Non-pigmented ciliary epithelial cell (primary cell): ENCODE measurements around the gene PSMA7.

ENCODE experiments used
- DNase-seq: peaks from one replicate; pipeline ENCODE4 v3.0.0-alpha.2; 2010; ENCODE audit warnings: low read depth

The PSMA7 gene

DNA sequence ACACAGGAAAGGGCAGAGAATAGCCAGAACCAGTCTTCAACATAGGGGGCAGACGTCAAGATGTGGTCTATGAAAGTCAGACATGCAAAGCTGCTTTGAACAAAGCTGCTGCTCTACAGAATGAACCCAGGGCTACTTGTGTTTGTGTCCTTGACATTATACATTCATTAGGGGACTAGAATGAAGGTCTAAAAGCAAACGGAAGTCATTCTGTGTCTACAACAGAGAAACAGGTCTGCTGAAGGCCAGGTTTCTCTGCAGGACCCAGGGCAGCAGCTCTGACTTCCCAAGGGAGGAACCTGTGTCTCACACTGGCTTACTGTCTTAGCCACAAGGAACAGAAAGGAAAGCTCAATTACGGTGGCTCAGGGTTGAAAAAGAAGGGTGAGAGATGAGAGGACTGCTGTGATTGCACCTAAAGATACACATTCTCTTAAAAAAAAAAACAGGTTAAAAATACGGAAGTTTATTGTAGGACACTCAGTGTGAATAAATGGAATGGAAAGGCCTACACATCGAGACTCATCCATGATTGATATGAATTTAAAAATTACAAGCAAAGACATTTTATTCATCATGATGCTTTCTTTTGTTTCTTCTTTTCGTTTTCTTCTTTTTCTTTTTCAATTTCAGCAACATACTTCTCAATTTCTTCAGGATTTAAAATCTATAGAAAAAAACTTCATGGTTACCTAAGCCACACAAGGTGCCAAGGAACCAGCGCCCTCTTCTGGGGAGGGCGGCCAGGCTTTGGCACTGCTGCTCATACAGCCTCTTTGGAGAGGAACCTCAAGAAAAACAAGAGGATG is 6.7 kb downstream of the PSMA7 start:
- no peak for DNase-seq

DNA sequence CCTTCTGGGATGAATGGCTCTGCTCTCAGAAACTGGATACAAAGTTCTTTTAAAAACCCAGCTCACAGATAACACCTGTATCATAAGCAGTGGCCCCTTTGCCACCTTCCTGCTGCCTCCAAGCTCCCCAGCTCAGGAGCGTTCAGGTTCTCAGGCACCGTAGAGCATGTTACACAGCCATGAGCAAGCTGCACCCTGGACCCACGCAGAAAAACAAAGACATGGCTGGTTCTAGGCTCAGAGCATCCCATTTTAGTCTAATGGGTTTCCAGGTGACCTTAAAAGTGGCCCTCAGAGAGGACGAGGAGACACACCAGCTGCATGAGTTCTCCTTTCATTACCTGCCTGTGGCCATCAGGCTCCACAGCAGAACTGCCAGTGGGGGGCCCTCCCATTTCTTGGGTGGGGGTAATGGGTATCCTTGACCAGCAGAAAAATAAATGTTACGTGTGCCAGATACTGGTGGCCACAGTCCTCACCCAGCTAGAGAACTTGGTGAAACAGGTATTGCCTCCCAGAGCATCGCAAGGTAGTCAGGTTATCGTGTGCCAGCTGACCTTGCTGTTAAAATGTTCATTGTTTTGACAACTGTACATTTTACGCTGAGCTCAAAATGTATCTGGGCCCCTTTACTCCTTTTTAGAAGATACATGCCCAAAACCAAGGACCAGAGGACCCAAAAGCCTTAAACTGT is 7.5 kb downstream of the PSMA7 start:
- DNase-seq = no peak

DNA sequence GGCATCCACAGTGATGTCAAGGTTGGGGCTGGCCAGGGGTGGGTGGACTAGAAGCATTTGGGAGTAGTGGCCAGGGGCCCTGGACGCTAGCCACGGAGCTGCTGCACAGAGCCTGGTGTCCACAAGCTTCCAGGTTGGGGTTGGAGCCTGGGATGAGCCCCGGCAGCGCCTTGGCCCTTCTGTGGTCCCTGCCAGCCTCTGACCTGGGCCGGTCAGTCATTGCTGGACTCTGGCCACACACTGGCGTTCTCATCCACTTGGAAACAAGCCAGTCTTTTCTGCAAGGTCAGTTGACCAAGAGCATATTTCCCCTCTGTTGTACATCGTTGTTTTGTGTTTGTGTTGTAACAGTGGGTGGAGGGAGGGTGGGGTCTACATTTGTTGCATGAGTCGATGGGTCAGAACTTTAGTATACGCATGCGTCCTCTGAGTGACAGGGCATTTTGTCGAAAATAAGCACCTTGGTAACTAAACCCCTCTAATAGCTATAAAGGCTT is 8.4 kb downstream of the PSMA7 start:
- no peak for DNase-seq

DNA sequence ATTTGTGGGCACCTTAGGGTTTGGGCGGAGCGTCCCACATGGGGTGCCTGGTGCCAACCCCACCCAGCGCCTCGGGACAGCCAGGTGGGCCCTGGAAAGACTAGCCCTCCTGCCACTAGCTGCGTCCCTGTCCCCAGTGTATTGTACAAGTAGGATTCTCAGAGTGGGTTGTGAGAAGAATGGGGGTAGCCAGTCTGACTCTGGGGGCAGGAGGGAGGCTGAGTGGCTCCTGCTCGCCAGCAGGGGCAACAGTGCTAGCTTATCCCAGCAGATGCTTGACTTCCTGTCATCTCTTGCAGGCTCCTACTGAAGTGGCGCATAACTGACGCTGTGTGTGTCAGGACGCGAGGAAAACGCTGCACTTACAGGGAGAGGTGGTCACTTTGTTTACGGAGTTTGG is 9.3 kb downstream of the PSMA7 start:
- no peak for DNase-seq

DNA sequence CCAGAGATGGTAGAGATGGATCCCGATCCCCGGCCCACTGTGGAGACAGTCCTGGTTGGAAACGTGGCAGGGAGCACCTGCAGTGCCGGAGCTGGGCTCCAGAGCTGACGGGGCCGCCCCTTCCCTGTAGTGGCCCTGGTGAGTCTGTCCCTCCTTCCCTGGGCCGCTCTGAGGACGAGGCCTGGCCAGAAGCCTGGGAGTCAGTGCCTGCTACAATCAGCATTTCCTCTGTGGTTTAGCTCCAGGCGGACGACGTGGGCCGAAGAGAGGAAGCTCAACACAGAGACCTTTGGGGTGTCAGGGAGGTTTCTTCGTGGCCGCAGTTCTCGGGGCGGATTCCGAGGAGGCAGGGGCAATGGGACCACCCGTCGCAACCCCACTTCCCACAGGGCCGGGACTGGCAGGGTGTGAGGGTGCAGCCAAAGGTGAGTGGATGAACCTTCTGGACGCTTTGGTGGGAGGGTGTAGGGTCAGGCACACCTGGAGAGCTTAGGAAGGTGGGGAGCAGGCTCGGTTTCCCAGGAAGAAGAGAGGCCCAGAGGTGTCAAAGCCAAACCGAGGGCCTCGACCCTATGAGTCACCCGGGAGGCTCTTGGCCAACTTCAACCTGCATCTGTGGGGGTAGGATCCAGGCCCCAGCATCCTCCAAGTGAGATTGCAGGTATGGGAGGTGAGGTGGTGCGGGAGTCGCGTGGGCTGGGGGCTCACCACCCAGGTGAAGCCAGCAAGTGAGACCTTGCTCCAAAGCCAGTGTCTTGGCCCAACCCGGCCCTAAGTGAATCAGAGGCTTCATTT is 9.9 kb downstream of the PSMA7 start:
- DNase-seq = no peak

DNA sequence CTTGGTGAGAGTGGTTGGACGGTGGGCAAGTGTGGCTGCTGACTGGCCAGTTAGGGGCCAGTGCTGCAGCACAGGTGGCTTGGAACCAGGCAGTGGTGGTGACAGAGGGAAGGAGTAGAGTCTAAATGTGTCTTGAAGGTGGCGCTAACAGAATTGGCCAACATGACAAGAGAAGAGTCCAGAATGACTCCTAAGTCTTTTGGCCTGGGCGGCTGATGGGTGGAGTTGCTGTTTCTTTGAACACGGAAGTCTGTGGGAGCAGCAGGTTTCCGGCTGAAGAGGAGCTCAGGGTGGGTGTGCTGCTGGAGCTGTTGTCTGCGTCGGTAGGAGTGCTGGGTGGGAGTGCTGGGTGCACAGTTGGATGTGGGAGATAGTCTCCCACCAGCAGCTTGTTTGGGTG is 10.8 kb downstream of the PSMA7 start:
- DNase-seq = no peak

DNA sequence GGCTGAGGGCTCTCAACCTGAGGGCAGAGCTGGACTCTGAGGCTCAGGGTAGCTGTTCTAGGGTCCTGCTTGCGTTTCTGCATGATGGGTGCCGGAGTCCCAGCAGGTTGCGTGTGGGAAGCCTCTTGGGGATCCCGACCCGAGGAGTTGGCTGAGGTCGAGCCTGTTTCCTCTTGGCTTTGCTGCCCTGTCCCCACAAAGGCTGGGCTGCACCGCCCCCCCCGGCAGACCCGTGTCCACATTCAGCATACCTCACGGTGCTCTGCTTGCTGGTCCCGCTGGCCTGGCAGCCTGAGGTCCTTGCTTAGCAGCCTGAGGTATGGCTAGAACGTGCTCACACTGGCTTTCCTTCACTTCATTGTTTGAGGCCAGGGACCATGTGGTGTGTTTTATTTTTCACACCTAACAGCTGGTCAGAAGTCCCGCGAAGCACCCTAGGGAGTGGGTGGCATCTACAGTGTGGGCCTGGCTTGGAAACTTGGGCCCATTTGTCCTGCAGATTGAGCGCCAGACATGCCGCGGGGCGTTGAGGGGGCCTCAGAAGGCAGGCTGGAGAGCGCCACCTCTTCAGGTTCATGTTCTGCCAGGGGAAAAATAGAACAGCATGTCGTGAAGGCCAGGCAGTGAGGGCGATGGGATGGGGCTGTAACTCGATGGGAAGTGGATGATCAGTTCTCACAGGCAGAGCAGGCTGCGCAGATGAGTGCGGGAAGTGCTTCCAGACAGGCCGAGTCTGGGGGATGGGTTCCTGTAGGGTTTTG is 11.5 kb downstream of the PSMA7 start:
- DNase-seq = no peak

DNA sequence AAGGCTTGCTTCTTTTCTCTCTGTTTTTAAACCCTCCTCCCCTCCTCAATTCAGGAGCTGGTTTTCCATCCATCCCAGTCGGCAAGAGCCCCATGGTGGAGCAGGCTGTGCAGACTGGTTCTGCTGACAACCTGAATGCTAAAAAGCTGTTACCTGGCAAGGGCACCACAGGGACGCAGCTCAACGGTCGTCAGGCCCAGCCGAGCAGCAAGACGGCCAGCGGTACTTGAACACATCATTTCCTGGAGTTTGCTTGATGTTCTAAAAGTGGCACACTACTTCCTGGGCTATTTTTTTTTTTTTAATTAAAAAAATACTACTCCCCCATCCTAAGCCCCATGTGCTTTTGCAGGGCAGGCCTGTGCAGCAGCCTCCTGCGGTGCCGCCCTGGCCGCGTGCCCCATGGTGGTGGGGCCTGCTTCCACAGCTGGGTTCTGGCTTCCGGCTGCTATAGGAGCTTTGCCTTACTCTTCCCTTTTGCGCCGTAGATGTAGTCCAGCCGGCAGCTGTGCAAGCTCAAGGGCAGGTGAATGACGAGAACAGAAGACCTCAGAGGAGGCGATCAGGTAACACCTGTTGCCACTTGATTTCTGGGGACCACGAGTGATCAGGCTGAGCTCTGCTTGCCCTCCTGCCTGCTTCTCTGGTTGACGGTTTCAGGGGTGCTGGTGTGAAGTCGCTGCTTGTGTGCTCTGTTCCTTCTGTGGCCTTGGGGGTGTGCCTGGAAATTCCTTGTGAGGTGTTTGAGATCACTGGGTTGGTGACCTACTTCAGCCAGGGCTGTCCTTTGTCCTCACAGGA is 13.3 kb downstream of the PSMA7 start:
- DNase-seq = no peak

DNA sequence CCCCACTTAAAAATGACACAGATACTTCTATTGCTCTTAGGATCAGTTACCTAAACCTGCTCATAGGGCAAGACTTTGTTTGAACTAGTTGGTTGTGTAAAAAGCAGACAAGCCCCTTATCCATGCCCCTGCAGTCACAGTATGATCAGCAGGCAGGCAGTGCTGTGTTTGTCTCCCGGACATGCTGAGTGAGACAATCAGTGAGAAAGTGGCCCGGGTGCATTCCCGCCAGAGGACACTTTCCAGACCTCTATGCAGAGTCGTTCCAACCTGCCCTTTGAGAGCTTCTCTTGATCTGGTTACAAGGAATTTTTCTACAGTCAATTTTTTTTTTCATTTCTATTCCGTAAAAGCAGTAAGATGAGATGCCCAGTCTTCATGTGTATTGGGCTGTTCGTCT is 14.7 kb downstream of the PSMA7 start:
- no peak for DNase-seq

DNA sequence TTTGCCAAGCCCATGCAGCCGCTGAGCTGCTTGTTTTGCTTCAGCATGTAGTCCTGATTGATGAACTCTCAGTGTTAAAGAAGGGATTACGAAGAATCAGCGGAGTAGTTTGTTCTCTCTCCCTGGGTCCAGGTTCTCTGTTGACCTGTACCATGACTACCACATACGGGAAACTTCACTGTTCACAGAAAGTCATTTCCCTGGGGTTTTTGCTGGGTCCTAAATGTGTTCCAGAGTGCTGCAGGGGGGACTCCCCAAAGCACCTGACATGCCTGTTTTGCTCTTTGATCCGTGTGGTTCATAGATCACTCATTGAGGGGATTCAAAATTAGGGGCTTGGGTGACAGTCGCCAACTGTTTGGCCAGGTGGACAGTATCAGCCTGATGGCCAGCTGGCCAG is 15.4 kb downstream of the PSMA7 start:
- no peak for DNase-seq

DNA sequence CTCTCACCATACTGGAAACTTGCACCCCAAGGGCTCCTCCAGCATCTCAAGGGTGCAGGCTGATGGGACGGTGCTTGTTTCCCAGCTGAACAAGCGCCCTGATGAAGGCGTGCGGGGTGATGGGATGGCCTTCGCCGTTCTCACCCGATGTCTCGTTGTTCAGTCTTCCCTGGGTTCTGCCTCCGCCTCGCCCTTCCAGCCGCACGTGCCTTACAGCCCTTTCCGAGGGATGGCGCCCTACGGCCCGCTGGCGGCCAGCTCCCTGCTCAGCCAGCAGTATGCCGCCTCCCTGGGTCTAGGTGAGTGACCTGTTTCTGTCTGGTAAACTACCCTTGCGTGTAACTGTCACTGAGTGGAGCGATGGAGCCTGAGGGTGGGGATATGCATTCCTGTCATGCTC is 17.1 kb downstream of the PSMA7 start:
- no peak for DNase-seq

DNA sequence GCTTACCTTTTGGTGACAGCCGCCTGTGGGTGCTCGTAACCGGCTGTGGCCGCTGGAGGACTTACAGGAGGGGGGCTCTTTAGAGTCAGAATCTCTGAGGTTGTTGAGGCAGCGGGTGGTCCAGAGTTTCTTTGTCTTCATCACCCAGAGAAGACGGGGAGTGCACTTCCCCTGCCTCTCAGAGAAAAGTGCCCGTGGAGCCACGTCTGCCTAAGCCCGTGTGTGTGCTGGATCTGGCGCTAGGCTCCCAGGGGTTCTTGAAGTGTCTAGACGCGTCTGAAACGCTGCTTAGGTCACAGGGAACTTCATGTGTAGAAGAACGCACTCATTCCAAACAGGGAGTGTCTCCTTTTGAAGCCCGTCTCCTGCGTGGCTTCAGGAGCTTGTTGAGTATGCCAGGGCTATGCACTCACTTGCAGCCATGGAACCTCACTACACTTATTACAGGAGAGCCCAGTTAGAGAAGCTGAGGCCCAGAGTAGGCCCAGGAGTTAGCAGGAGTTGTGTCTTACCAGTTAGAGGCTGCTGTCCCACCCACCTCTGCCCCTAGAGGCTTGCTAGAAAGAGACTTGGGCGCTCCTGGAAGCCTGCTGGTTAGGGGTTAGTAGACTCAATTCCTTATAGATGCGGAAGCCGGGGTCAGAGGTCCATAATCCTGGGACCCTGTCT is 19.6 kb downstream of the PSMA7 start:
- no peak for DNase-seq

DNA sequence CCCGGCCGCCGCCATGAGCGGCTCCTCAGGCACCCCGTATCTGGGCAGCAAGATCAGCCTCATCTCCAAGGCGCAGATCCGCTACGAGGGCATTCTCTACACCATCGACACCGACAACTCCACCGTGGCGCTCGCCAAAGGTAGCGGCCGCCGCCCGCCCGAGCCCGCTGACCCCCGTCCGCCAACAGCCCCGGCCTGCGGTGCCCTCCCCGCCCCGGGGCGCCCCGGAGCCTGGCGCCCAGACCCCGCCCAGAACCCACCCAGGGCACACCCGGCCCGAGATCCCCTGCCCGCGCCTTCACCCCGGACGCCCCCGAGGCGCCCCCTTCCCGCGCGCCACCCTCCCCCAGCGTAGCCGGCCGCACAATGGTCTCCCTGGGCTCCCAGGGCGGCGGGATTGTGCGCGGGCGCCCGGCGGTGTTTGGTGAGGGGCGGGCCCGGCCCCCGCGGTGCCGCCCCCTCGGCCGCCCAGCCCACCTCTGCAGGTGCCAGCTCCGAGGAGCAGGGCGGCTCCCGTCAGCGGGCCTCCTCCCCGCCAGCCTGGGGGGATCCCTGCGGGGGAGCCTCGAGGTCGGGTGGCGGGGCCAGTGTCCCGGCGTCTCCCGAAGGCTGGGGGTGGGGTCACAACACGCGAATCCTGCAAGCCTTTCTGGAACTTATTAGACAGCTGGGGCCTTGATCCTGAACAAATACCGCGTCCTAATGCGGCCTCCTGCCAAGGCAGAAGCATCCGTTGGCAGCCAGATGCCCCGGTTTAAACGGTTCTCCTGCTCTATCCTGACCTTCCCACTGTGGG is 20.3 kb downstream of the PSMA7 start:
- no peak for DNase-seq

DNA sequence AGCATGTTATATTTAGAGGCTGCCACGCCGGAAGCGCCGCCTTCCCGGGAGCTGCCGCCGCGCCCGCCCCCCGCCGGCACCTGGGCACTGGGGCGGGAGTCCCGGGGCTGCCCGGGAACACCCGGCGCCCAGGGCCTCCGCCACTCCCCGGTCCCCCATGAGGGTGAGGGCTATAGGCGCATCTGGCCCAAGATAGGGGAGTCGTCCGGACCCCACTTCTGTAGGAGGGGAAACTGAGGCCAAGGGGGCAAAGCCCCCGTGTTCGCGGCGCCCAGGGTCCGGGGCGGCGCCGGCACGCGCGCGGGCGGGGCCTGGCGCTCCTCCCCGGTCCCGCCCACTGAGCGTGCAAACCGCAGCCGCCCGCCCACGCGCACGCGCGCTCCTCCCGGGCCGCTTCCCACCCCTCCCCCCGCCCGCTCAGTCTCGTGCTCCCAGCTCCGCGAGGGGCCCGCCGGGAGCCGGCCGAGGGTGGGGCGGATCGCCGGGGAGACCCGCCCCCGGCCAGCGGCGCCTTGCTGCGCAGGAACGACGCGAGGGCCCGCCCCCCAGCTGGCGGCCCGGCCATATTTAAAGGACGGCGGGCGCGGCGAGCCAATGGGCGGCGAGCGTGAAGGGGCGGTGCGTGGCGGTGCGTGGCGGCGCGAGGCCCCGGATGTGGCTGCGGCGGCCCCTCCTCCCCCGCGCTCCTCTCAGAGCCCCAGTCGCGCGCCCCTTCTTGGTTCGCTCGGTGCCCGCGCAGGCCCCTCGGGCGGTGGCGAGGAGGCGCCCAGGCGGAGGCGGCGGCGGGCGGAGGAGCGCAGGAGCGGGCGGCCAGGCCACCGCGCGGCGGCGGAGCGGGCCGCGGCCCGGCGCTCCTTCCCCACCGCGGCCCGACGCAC is 21.2 kb downstream of the PSMA7 start, which contains the start of gene LSM14B:
Gene LSM14B, plus strand, starts transcription at position 700 of the 878 bp plus-strand sequence. CDS start 192 bp downstream, outside the sequence.
- DNase-seq = peak; percentile 60

DNA sequence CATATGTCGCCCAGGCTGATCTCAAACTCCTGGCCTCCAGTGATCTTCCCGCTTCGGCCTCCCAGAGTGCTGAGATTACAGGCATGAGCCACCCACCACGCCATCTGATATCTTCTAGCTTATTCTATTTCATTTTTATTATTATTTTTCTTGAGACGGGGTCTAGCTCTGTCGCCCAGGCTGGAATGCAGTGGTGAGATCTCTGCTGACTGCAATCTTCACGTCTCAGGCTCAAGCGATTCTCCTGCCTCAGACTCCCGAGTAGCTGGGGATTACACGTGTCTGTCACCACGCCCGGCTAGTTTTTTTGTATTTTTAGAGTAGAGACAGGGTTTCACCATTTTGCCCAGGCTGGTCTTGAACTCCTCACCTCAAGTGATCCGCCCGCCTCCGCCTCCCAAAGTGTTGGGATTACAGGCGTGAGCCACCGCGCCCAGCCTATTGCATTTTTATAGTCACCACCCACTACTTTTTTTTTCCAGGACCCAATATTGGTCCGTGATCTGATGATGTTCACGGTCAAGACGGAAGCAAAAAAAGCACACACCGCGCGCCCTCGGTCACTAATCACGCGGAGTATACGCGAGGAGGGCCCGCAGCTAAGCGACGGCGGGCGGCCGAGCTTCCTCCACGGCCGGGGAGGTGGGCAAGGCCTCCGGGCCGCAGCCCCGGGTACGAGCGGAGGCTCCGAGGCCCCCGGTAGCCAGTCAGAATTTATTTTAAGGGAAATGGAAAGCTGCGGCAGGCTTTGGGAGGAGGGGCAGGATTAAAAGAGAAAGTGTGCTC is 22.0 kb downstream of the PSMA7 start:
- DNase-seq = no peak

DNA sequence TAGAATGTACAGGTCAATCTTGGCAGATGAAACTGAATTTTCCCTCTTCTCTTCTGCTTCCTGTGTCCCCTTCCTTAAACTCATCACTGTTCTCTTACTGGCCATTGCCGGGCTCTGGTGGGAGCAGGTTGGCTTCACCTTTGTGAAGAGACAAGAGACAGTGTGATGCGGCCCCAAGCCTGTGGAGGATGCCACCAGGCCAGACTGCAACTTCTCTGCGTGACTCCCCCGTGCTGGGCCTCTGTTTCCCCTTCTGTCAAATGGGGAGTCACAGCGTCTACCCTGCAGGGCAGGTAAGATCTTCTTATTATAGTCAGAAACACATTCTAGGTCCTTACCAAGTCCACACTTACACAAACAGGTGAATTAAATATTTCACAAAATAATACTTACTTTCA is 22.8 kb downstream of the PSMA7 start:
- no peak for DNase-seq

DNA sequence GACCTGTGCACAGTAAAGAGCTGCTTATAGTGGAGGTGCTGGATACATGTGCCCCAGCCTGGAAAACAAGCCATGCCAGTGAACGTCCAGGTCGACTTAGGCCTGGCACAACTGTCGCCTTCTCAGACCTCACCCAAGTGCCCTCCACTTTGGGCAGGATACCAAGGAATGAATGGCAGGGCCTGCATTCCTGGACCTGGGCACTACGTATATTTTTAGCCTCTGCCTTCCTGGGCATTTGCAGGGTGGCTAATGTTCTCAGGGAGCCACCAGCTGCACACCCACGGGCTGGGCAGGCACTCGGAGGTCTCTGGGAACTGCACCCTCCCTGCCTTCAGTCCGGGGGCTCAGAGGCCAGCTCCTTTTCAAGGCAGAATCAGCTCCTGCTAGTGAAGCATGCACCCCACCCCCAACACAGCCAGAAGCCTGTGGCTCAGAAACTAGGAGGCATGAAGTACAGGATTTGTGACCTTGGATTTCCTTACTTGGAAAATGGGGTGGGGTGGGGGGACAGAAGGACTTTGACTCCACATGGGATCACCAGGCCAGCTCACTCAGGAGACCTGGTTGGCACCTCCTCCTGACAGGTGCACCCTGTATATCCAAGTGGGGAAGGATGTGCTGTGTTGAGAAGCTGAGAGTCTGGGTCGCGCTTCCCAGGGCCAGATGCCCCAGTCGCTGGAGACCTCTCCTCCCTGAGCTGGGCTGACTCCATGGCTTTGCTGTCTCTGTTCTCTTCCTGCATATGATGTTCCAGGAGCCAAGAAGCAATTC is 23.4 kb downstream of the PSMA7 start:
- DNase-seq = no peak
